ENCODE measurements around the gene GABPA.
"Not testable (repeated sequence)": the region's sequence is repeated elsewhere in the genome, so short reads cannot be mapped to it uniquely, and the experiment has no call there.

Gene GABPA

DNA sequence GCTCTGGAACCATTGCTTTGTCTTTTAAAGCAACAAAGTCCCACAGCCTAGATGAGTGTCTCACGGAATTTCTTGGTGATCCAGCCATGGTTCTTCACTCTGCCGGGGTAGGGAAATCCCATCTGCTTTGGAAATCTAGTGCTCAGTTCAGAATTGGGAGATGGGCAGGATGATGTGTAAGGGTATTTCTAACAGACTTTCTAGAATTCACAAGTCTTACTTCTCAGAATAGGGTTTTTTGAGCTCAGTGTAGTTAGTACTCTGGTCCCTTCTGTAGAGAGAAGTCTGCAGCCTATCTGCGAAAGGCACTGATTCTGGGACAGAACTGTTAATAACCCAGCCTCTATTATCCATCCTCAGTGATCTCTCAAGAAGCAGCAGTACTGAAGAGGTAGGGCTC lies 25.3 kb downstream of the GABPA start:
- TF ChIP-seq, protein P1, sequence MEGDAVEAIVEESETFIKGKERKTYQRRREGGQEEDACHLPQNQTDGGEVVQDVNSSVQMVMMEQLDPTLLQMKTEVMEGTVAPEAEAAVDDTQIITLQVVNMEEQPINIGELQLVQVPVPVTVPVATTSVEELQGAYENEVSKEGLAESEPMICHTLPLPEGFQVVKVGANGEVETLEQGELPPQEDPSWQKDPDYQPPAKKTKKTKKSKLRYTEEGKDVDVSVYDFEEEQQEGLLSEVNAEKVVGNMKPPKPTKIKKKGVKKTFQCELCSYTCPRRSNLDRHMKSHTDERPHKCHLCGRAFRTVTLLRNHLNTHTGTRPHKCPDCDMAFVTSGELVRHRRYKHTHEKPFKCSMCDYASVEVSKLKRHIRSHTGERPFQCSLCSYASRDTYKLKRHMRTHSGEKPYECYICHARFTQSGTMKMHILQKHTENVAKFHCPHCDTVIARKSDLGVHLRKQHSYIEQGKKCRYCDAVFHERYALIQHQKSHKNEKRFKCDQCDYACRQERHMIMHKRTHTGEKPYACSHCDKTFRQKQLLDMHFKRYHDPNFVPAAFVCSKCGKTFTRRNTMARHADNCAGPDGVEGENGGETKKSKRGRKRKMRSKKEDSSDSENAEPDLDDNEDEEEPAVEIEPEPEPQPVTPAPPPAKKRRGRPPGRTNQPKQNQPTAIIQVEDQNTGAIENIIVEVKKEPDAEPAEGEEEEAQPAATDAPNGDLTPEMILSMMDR (IDR thresholded peaks at IDR 0.05; ENCODE audit: low read depth, low read length, missing control alignments): no peak
- no peak overlapping the region for H3K4me3 ChIP-seq (ENCODE audit: low read depth, low read length)
- no peak for DNase-seq (ENCODE audit: low read depth)

DNA sequence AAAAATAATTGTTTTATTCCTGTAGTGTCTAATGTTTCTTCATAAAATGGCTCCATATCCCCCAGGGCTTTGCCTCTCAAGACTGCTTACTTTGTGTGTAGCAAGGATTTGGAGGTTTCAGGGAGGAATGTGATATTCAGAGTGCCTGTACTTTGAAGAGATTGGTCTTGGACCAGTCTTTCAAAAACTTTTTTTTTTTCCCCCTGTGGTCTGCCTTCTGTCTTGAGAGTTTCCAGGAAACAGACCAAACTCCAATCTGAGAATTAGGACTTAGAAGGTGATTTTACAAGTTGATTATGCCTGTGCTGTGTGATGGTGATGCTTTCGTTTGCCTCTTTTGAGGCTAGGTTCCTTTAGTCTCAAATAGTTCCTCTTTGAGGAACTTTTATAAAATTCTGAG lies 25.9 kb downstream of the GABPA start:
- no peak for DNase-seq (ENCODE audit: low read depth)

DNA sequence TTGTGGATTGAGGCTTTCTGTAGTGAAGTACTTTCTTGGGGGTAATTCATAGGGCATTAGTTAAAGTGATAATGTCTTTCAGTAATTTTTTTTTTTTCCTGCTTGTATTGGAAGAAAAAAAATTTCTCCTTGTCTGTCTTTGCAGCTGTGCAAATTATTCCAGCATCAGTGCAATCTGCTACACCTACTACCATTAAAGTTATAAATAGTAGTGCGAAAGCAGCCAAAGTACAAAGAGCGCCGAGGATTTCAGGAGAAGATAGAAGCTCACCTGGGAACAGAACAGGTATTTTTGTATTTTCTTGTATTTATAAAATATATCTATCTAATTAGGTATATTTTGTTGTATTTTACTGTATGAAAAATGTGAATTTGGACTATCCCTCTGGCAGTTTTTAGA lies 29.3 kb downstream of the GABPA start:
- TF ChIP-seq, protein P1 (IDR thresholded peaks at IDR 0.05; ENCODE audit: low read depth, low read length, missing control alignments): no peak
- no peak overlapping the region for H3K4me3 ChIP-seq (ENCODE audit: low read depth, low read length)
- no peak for DNase-seq (ENCODE audit: low read depth)

More for the DNA sequence above, 25.9 kb downstream of the GABPA start:
- TF ChIP-seq, protein P1 (IDR thresholded peaks at IDR 0.05; ENCODE audit: low read depth, low read length, missing control alignments): no peak
- H3K4me3 ChIP-seq (ENCODE audit: low read depth, low read length): no peak overlapping the region

DNA sequence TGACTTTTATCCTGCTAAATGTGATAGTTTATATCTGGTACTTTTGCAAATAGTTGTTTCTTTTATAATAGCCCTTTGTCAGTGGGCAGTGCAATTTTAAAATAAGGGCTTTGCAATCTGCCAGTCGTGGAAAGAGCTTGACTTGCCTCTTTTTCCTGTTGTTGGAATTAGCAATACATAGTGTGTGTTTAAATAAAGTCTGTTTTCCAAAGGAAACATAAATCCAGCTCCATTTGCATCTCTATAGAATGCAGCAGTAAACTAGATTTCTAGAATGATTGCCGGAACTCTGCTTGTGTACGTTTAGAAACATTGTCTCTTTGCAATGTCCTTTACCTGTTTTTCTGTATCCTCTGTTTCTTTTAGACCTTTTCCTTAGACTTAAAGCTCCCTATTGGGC lies 33.1 kb downstream of the GABPA start:
- TF ChIP-seq, protein P1 (IDR thresholded peaks at IDR 0.05; ENCODE audit: low read depth, low read length, missing control alignments): no peak
- H3K4me3 ChIP-seq (ENCODE audit: low read depth, low read length): no peak overlapping the region
- no peak for DNase-seq (ENCODE audit: low read depth)

DNA sequence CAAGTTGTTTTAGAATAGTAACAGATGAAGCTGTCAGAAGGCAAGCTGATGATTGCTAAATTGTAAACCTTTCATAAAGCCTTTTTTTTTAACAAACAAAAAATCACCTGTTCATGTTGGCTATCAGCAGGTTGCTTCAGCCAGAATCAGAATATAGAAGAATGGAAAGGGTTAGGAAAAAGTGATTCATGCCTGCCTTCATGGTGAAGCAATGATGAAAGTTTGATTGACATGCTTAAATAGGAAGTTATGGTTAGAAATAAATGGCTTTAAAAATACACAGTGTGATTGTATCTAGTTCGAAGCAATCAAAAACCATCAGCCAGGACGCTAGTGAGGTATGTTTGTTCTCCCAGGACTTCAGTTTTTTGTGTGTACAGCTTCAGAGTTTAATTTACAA lies 37.9 kb downstream of the GABPA start:
- no peak for DNase-seq (ENCODE audit: low read depth)
- no peak overlapping the region for H3K4me3 ChIP-seq (ENCODE audit: low read depth, low read length)
- TF ChIP-seq, protein P1 (IDR thresholded peaks at IDR 0.05; ENCODE audit: low read depth, low read length, missing control alignments): no peak

DNA sequence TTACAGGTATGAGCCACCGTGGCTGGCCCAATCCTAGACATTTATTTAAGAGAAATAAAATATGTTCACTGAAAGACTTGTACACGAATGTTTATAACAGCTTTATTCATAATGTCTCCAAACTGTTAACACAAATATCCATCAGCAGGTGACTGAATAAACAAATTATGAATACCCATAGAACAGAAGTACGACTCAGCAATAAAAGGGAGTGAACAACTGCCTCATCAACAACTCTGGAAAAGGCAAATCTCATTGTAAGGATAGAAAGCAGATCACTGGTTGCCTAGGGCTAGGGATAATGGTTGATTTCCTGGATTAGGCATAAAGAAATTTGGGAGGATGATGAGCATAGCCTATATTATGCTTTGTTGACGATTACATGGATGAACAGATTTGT lies 41.7 kb downstream of the GABPA start:
- TF ChIP-seq, protein P1 (IDR thresholded peaks at IDR 0.05; ENCODE audit: low read depth, low read length, missing control alignments): no peak
- H3K4me3 ChIP-seq (ENCODE audit: low read depth, low read length): no peak overlapping the region
- no peak for DNase-seq (ENCODE audit: low read depth)

DNA sequence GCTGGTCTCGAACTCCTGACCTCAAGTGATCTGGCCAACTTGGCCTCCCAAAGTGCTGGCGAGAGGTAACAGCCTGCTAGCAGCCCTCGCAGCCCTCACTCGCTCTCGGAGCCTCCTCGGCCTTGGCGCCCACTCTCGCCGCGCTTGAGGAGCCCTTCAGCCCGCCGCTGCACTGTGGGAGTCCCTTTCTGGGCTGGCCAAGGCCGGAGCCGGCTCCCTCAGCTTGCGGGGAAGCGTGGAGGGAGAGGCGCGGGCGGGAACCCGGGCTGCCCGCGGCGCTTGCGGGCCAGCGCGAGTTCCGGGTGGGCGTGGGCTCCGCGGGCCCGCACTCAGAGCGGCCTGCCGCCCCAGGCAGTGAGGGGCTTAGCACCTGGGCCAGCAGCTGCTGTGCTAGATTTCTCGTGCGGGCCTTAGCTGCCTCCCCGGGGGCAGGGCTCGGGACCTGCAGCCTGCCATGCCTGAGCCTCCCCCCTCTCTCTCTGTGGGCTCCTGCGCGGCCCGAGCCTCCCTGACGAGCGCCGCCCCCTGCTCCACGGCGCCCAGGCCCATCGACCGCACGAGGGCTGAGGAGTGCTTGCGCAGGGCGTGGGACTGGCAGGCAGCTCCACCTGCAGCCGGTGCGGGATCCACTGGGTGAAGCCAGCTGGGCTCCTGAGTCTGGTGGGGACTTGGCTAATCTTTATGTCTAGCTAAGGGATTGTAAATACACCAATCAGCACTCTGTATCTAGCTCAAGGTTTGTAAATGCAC lies 43.5 kb downstream of the GABPA start:
- not testable (repeated sequence) for DNase-seq (ENCODE audit: low read depth); H3K4me3 ChIP-seq (ENCODE audit: low read depth, low read length)

All from GM12864 (cell line).